Urinary bladder (tissue), 4 donors: Measurements from ENCODE around the gene RMI1. TPM values are rescaled to one million over a fixed set of nuclear protein-coding genes. Genes with fewer than 3 reads are reported as not detected.

Experiments used
- DNase-seq: peaks from one replicate; pipeline ENCODE4 v3.0.0-alpha.2; 2015; ENCODE audit errors: extremely low spot score
- H3K27ac ChIP-seq: one replicate; pipeline ENCODE4 v1.5.1; 2013; ENCODE audit warnings: low read depth, mild to moderate bottlenecking, moderate library complexity
- H3K36me3 ChIP-seq: one replicate; pipeline ENCODE4 v1.6.1; 2013; ENCODE audit warnings: mild to moderate bottlenecking, moderate library complexity; ENCODE audit not compliant: insufficient read depth
- H3K4me1 ChIP-seq: one replicate; pipeline ENCODE4 v1.6.1; 2013; ENCODE audit warnings: mild to moderate bottlenecking, moderate library complexity; ENCODE audit not compliant: insufficient read depth
- H3K4me3 ChIP-seq: one replicate; pipeline ENCODE4 v1.5.1; 2013; ENCODE audit warnings: low read depth, low read length
- WGBS: extraction: QIAGEN DNeasy Blood & Tissue Kit; methylation state at CpG from one replicate; pipeline ENCODE4 v1.1.7; 2013; 5-methylcytosine and 5-hydroxymethylcytosine counted together
- polyA plus RNA-seq: library from polyadenylated mRNA; stranded (reverse); fragments of 200-250 nt; gene quantifications from one replicate; pipeline ENCODE4 v1.2.3, GENCODE V29; 2013
- total RNA-seq: library from RNA; depleted of rRNA; stranded (reverse); fragments of >200 nt; gene quantifications from one replicate; pipeline ENCODE4 v1.2.3, GENCODE V29; 2014
- donor health status: healthy with polysubstance abuse.
- donor health status: healthy.

The RMI1 gene
- total and polyA plus RNA-seq, 2 donors: 3.2 to 17.5 TPM

GRCh38 chr9:83977196-83977595 lies 3.4 kb upstream of the RMI1 start:
- H3K4me3 ChIP-seq: peak overlapping the region; percentile 8
- peaks cover 2% of the 10 kb centered on the region for H3K36me3 ChIP-seq
- DNase-seq: no peak
- 59% methylated on average over 1 of the region's 1 CpG for WGBS
- no peaks in the 10 kb centered on the region for H3K4me1 ChIP-seq
- no peak overlapping the region for H3K27ac ChIP-seq

- peak; percentile 31 for DNase-seq
- Histone ChIP-seq H3K27ac (peak overlapping the region; percentile 95), H3K4me3 (peak overlapping the region; percentile 73), H3K4me1 (no peaks in the 10 kb centered on the region), H3K36me3 (no peaks in the 10 kb centered on the region)
- WGBS: under 1% methylated on average over 55 of the region's 55 CpGs
Measured at GRCh38 chr9:83978992-83979811, 1.4 kb upstream of the RMI1 start.

DNA sequence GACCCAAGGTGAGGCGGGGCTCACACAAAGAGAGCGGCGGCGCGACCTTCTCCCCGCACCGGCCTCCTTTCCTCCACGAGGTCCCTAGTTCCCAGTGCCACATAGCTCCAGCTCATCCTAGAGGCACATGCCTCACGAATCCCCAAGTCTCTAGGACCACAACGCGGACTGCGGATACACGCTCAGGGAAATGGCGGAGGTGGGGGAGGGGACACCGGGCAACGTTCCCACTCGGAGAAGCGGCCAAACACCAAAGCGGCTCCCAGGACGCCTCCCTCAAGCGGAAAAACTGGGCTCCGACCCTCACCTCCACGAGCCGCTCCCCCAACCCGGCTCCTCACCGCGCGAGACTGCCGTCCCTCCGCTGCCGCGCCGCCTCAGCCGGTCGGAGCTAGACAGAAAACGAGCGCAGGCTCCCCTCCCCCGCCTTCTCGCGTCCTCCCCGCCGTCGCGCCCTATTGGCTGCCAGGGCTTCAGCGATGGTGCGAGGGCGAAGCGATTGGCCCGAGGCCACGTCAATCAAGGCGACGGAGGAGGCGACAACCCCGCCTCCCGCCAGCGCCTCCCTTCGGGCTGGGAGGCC lies 702 bp upstream of the RMI1 start, which contains the start of gene HNRNPK:
Gene HNRNPK (minus strand): TSS at position 404 of the 583 bp plus-strand sequence. CDS start 1,963 bp downstream, outside the sequence.
- no peaks in the 10 kb centered on the region for H3K4me1 ChIP-seq

GRCh38 chr9:83981126-83981871 lies 694 bp downstream of the RMI1 start:
- Histone ChIP-seq H3K36me3 (no peaks in the 10 kb centered on the region), H3K4me3 (peak overlapping the region; percentile 53), H3K4me1 (no peaks in the 10 kb centered on the region), H3K27ac (peak overlapping the region; percentile 81)
- 3% methylated on average over 29 of the region's 29 CpGs for WGBS
- no peak for DNase-seq

More for the DNA sequence above, 702 bp upstream of the RMI1 start, which contains the start of gene HNRNPK:
- H3K27ac ChIP-seq: peak within 1 kb of the TSS; percentile 95
- H3K36me3 ChIP-seq: no peaks in the 10 kb centered on the region
- under 1% methylated on average over 57 of the region's 57 CpGs for WGBS
- peak within 1 kb of the TSS; percentile 73 for H3K4me3 ChIP-seq
- DNase-seq: peak; percentile 96

- WGBS: 89% methylated on average over 3 of the region's 3 CpGs
- Histone ChIP-seq H3K36me3 (no peaks in the 10 kb centered on the region), H3K4me1 (no peaks in the 10 kb centered on the region), H3K4me3 (no peak overlapping the region), H3K27ac (no peak overlapping the region)
- no peak for DNase-seq
Measured at GRCh38 chr9:83986195-83986594, 5.6 kb downstream of the RMI1 start.

DNA sequence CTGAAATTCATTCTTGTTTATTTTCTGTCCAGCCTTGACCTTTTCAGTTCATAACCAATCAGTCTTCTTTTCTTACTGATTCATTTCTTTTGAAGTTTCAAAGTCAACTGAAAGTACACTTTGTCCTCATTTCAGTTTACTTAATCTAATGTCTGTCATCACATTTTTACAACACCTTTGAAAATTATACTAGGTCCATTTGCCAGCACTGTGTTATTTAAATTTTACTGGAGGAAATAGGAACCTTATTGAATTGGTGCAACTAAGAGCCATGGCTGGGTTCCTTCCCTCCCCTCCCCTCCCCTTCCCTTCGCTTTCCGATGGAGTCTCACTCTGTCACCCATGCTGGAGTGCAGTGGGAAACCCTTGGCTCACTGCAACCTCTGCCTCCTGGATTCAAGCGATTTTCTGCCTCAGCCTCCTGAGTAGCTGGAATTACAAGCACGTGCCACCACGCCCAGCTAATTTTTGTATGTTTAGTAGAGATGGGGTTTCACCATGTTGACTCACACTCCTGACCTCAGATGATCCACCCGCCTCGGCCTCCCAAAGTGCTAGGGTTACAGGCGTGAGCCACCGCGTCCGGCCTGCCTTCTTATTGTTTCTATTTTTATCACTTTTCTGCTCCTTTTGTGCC lies 6.3 kb downstream of the RMI1 start:
- Histone ChIP-seq H3K27ac (no peak overlapping the region), H3K36me3 (no peaks in the 10 kb centered on the region), H3K4me3 (no peak overlapping the region), H3K4me1 (no peaks in the 10 kb centered on the region)
- 84% methylated on average over 11 of the region's 11 CpGs for WGBS
- DNase-seq: no peak

GRCh38 chr9:83987402-83987791 lies 6.8 kb downstream of the RMI1 start:
- Histone ChIP-seq H3K27ac (no peak overlapping the region), H3K4me3 (no peak overlapping the region), H3K4me1 (no peaks in the 10 kb centered on the region), H3K36me3 (no peaks in the 10 kb centered on the region)
- WGBS: 92% methylated on average over 1 of the region's 1 CpG
- DNase-seq: no peak

GRCh38 chr9:83988411-83988810 lies 7.8 kb downstream of the RMI1 start:
- no peak for DNase-seq
- 90% methylated on average over 2 of the region's 2 CpGs for WGBS
- Histone ChIP-seq H3K4me1 (no peaks in the 10 kb centered on the region), H3K27ac (no peak overlapping the region), H3K4me3 (no peak overlapping the region), H3K36me3 (no peaks in the 10 kb centered on the region)

DNA sequence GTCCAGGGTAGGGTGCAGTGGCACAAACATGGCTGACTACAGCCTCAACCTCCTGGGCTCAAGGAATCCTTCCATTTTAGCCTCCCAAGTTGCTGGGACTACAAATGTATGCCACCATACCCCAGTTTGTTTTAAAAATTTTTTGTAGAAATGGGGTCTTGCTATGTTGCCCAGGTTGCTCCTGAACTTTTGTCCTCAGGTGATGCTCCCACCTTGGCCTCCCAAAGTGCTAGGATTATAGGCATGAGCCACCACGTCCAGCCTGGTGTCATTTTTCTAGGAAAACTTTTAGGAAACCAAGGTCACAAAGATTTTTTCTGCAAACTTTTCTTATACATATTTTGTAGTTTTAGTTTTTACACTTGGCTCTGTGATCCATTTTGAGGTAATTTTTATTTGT lies 10.8 kb downstream of the RMI1 start:
- no peak for DNase-seq
- no peak overlapping the region for H3K4me3 ChIP-seq
- H3K27ac ChIP-seq: no peak overlapping the region
- no peaks in the 10 kb centered on the region for H3K36me3 ChIP-seq
- no peaks in the 10 kb centered on the region for H3K4me1 ChIP-seq
- 94% methylated on average over 1 of the region's 1 CpG for WGBS

- WGBS: 77% methylated on average over 1 of the region's 1 CpG
- H3K4me1 ChIP-seq: no peaks in the 10 kb centered on the region
- no peak for DNase-seq
- no peak overlapping the region for H3K4me3 ChIP-seq
- no peaks in the 10 kb centered on the region for H3K36me3 ChIP-seq
- H3K27ac ChIP-seq: no peak overlapping the region
Measured at GRCh38 chr9:83992407-83992806, 11.8 kb downstream of the RMI1 start.

GRCh38 chr9:83992901-83993300 lies 12.3 kb downstream of the RMI1 start:
- H3K4me1 ChIP-seq: no peaks in the 10 kb centered on the region
- H3K4me3 ChIP-seq: no peak overlapping the region
- no peaks in the 10 kb centered on the region for H3K36me3 ChIP-seq
- no peak overlapping the region for H3K27ac ChIP-seq
- no peak for DNase-seq

- no peak overlapping the region for H3K4me3 ChIP-seq
- H3K36me3 ChIP-seq: no peaks in the 10 kb centered on the region
- H3K27ac ChIP-seq: no peak overlapping the region
- WGBS: 91% methylated on average over 4 of the region's 4 CpGs
- H3K4me1 ChIP-seq: no peaks in the 10 kb centered on the region
- DNase-seq: no peak
Measured at GRCh38 chr9:83996126-83996525, 15.5 kb downstream of the RMI1 start.

DNA sequence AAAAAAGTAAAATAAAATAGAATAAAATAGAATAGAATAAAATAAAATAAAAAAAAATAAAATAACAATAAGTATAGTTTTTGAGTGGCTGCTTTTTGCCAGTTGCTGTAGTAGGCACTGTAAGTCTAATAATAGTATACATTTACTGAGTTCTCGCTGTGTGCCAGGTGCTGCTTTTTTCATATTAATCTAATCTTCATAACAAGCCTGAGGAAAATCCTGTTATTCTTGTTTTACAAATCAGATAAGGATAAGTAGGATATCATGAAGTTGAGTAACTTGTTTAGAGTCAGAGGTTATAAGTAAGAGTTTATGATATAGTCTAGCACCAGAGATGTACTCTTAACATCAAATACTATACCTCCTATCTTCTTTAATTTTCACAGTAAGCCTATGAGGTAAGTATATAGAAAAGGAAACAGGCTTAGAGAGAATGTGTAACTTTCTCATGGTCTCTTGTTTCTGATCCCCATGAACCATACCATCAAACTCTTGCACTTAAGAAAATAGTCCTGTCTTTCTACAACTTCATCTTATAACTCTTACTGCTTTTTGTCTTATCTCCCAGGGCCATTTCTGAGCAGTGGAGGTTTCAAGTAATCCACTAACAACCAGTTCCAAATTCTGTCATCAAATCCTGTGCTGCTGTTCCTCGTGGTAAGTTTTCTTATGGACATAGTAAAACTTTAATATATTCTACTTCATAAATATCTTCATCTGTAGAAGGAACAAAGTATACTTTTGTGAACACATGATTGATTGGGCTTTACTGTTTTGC lies 18.7 kb downstream of the RMI1 start:
- no peak for DNase-seq
- Histone ChIP-seq H3K27ac (no peak overlapping the region), H3K4me1 (no peaks in the 10 kb centered on the region), H3K36me3 (peaks cover 2% of the 10 kb centered on the region), H3K4me3 (no peak overlapping the region)
- 49% methylated on average over 2 of the region's 2 CpGs for WGBS
